Colonic mucosa (tissue), 4 donors: ENCODE results near the gene NDUFB5. TPM values are rescaled to one million over a fixed set of nuclear protein-coding genes. Genes with fewer than 3 reads are reported as not detected.

Experiments
- DNase-seq: peaks from one replicate; pipeline ENCODE4 v3.0.0-alpha.2; 2020
- H3K27ac ChIP-seq: fragments of 200-600 bp; one replicate; pipeline ENCODE4 v1.8.0; 2021
- H3K27me3 ChIP-seq: fragments of 200-600 bp; one replicate; pipeline ENCODE4 v1.8.0; 2021
- H3K36me3 ChIP-seq: fragments of 200-600 bp; one replicate; pipeline ENCODE4 v1.8.0; 2021
- H3K4me1 ChIP-seq: fragments of 200-600 bp; one replicate; pipeline ENCODE4 v1.8.0; 2021; ENCODE audit warnings: mild to moderate bottlenecking
- H3K4me3 ChIP-seq: fragments of 200-600 bp; one replicate; pipeline ENCODE4 v1.8.0; 2021
- H3K9ac ChIP-seq, 2 donors: one replicate each; pipeline ENCODE4 v1.7.0; 2013; ENCODE audit warnings: control low read depth in 2 of 2, low read depth in 2 of 2, low read length in 2 of 2
- H3K9me3 ChIP-seq: fragments of 200-600 bp; one replicate; pipeline ENCODE4 v1.8.0; 2021
- CTCF ChIP-seq: fragments of 200-600 bp; IDR thresholded peaks from one replicate; pipeline ENCODE4 v1.8.0; 2022; ENCODE audit warnings: antibody characterized with exemption, mild to moderate bottlenecking
- intact Hi-C: fragments of 100-400 bp; cut with DNase I; formaldehyde crosslinking; loops from one replicate; pipeline ENCODE4 v1.14.1; 2022
- total RNA-seq, 2 donors: library from RNA; stranded (reverse); fragmentation: NEBNext Ultra II Directional in 1 of 2; extraction: Animal tissue kit (Norgen Biotek cat#: 25700) in 1 of 2; gene quantifications; one replicate each; pipeline ENCODE4 v1.2.1, GENCODE V29; 2021
- donor health status: healthy.
- donor health status: DM: no; HTN: no; CAD: no.
- donor health status: DM: no; HTN: no; CAD: no.

NDUFB5 gene
- total RNA-seq, 2 donors from 2014 or later, result 154 to 159 TPM

GRCh38 chr3:179599531-179599930, 5.1 kb upstream of the NDUFB5 start:
- no peak for DNase-seq
- no peak overlapping the region for H3K4me3 ChIP-seq
- no peak overlapping the region for H3K27ac ChIP-seq
- H3K9ac ChIP-seq, result no peak overlapping the region
- no peaks in the 10 kb centered on the region for H3K36me3 ChIP-seq
- H3K27me3 ChIP-seq, result no peaks in the 10 kb centered on the region
- no peaks in the 10 kb centered on the region for H3K9me3 ChIP-seq
- no peaks in the 10 kb centered on the region for H3K4me1 ChIP-seq
- intact Hi-C loops, result loop anchor here (10.0 kb wide), 1 partner anchor 235 kb away; no protein-coding TSS in a partner anchor
- TF ChIP-seq CTCF, result no peak

- H3K27me3 ChIP-seq, result no peaks in the 10 kb centered on the region
- TF ChIP-seq CTCF, result no peak
- no peak overlapping the region for H3K4me3 ChIP-seq
- no peaks in the 10 kb centered on the region for H3K36me3 ChIP-seq
- no peak overlapping the region for H3K9ac ChIP-seq
- intact Hi-C loops, result no loop called here
- H3K27ac ChIP-seq, result no peak overlapping the region
- no peaks in the 10 kb centered on the region for H3K9me3 ChIP-seq
- no peak for DNase-seq
- H3K4me1 ChIP-seq, result no peaks in the 10 kb centered on the region
Observed at GRCh38 chr3:179603321-179603720, 1.3 kb upstream of the NDUFB5 start.

DNA sequence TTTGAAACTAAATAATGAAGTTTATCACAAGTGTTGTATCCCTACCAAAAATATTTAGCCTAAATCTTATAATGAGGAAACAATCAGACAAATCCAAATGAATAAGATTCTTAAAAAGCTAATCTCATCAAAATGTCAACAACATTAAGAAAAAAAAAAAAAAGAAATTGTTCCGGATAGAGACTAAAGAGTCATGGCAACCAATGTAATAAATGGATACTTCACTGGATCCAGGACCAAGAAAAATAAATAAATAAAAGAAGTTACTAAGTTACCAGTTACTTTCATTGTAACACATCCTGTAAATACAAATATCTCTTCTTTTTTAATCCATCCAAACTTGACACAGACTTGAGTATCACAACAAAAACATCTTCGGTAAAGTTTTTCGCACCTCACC, 763 bp upstream of the NDUFB5 start:
- no peaks in the 10 kb centered on the region for H3K36me3 ChIP-seq
- H3K27me3 ChIP-seq, result no peaks in the 10 kb centered on the region
- peak overlapping the region; percentile 84 for H3K27ac ChIP-seq
- no peak for TF ChIP-seq CTCF
- peak overlapping the region; percentile 72 to 87 for H3K9ac ChIP-seq
- H3K4me3 ChIP-seq, result peak overlapping the region; percentile 78
- no peaks in the 10 kb centered on the region for H3K9me3 ChIP-seq
- intact Hi-C loops, result no loop called here
- H3K4me1 ChIP-seq, result no peaks in the 10 kb centered on the region
- DNase-seq, result no peak

DNA sequence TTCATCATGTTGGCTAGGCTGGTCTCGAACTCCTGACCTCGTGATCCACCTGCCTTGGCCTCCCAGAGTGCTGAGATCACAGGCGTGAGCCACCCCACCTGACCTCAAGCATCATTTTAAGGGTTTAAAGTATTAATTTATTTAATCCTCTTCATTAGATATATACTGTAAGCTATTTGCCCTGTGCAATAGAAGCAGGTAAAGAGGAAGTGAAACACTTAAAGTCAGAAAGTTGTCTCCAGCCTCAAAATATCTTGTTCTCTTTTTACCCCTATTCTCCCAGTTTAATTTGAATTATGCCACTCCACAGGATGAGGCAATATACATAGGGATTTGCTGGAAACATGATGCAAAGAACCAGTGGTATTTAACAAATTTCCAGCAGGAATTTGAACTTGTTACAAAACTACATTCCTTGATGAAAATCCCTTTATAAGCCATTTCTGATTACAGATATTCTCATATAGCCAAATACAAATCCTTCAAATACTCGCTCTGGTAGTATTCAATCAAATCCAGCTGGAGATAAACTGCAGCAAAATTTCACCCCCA, 2.0 kb downstream of the NDUFB5 start:
- no peak overlapping the region for H3K4me3 ChIP-seq
- no peak overlapping the region for H3K9ac ChIP-seq
- DNase-seq, result no peak
- intact Hi-C loops, result no loop called here
- no peaks in the 10 kb centered on the region for H3K4me1 ChIP-seq
- no peak for TF ChIP-seq CTCF
- no peaks in the 10 kb centered on the region for H3K9me3 ChIP-seq
- no peaks in the 10 kb centered on the region for H3K27me3 ChIP-seq
- H3K27ac ChIP-seq, result no peak overlapping the region
- no peaks in the 10 kb centered on the region for H3K36me3 ChIP-seq

- no peaks in the 10 kb centered on the region for H3K36me3 ChIP-seq
- TF ChIP-seq CTCF, result no peak
- no peaks in the 10 kb centered on the region for H3K27me3 ChIP-seq
- H3K9ac ChIP-seq, result no peak overlapping the region
- no peak overlapping the region for H3K4me3 ChIP-seq
- intact Hi-C loops, result no loop called here
- H3K9me3 ChIP-seq, result no peaks in the 10 kb centered on the region
- no peak for DNase-seq
- H3K4me1 ChIP-seq, result no peaks in the 10 kb centered on the region
- H3K27ac ChIP-seq, result no peak overlapping the region
Observed at GRCh38 chr3:179608931-179609720, 4.5 kb downstream of the NDUFB5 start.
